Measurements from ENCODE around the gene MRPS6. TPM values are rescaled to one million over a fixed set of nuclear protein-coding genes. Genes with fewer than 3 reads are reported as not detected.
A peak's percentile ranks its signal among the peaks of the same experiment; 100 is the strongest.

The MRPS6 gene
- total RNA-seq, 4 donors from 2014 or later, result 17.3 to 54.8 (median 29.3) TPM

GRCh38 chr21:34128674-34129038 is 55.3 kb downstream of the MRPS6 start:
- Histone ChIP-seq H3K27me3 (no peaks in the 10 kb centered on the region), H3K36me3 (peaks cover 0 to 8% of the 10 kb centered on the region in 2 donors), H3K9me3 (no peaks in the 10 kb centered on the region), H3K27ac (peak overlapping the region; percentile 79 to 95 (median 88)), H3K4me3 (peak overlapping the region in 3 of 4 donors; percentile 36 to 41 (median 40)), H3K4me1 (peaks cover 73 to 95% of the 10 kb centered on the region in 2 donors)
- DNase-seq, result peak in 1 of 2 donors; percentile 22
- intact Hi-C loops (cut with DNase I; ENCODE audit: low total_unique reads), result loop anchor here (2.0 to 5.0 kb wide), 3 partner anchors 54 to 206 kb away; no protein-coding TSS in a partner anchor
- TF ChIP-seq POLR2A (IDR thresholded peaks at IDR 0.05), result peak in 1 of 2 donors; percentile 3
- no peak for TF ChIP-seq CTCF (IDR thresholded peaks at IDR 0.05 in 4 of 5, conservative IDR thresholded peaks at IDR 0.05 in 1 of 5)
- ATAC-seq, result peak; percentile 3 to 12
- in situ Hi-C loops (cut with MboI; ENCODE audit: low sequenced_read_pairs in 4 of 4), result no loop called here

GRCh38 chr21:34129039-34129891 is 55.9 kb downstream of the MRPS6 start:
- Histone ChIP-seq H3K27me3 (no peaks in the 10 kb centered on the region), H3K9me3 (no peaks in the 10 kb centered on the region), H3K4me3 (peak overlapping the region; percentile 30 to 41 (median 38)), H3K36me3 (peaks cover 0 to 8% of the 10 kb centered on the region in 2 donors), H3K27ac (peak overlapping the region; percentile 79 to 95 (median 88)), H3K4me1 (peaks cover 71 to 92% of the 10 kb centered on the region in 2 donors)
- peak in 1 of 2 donors; percentile 2 for TF ChIP-seq POLR2A (IDR thresholded peaks at IDR 0.05)
- peak in 3 of 5 experiments; percentile 19 to 53 (median 50) for TF ChIP-seq CTCF (IDR thresholded peaks at IDR 0.05 in 4 of 5, conservative IDR thresholded peaks at IDR 0.05 in 1 of 5)
- intact Hi-C loops (cut with DNase I; ENCODE audit: low total_unique reads), result loop anchor here (2.0 to 5.0 kb wide), 3 partner anchors 54 to 207 kb away; no protein-coding TSS in a partner anchor
- in situ Hi-C loops (cut with MboI; ENCODE audit: low sequenced_read_pairs in 4 of 4), result no loop called here
- ATAC-seq (peak; percentile 78 to 81), DNase-seq (peak; percentile 74 to 81)

- intact Hi-C loops (cut with DNase I; ENCODE audit: low total_unique reads) (loop anchor here (2.0 to 5.0 kb wide), 3 partner anchors 55 to 208 kb away; no protein-coding TSS in a partner anchor), in situ Hi-C loops (cut with MboI; ENCODE audit: low sequenced_read_pairs in 4 of 4) (no loop called here)
- Histone ChIP-seq H3K4me1 (peaks cover 71 to 83% of the 10 kb centered on the region in 2 donors), H3K4me3 (peak overlapping the region; percentile 30 to 41 (median 38)), H3K27ac (peak overlapping the region; percentile 79 to 95 (median 88)), H3K9me3 (no peaks in the 10 kb centered on the region), H3K36me3 (peaks cover 0 to 6% of the 10 kb centered on the region in 2 donors), H3K27me3 (no peaks in the 10 kb centered on the region)
- TF ChIP-seq CTCF (IDR thresholded peaks at IDR 0.05 in 4 of 5, conservative IDR thresholded peaks at IDR 0.05 in 1 of 5) (no peak), POLR2A (IDR thresholded peaks at IDR 0.05) (no peak)
- peak; percentile 24 to 29 for ATAC-seq
- no peak for DNase-seq
Measured at GRCh38 chr21:34129901-34130715, 56.7 kb downstream of the MRPS6 start.

- Histone ChIP-seq H3K27me3 (no peaks in the 10 kb centered on the region), H3K9me3 (no peaks in the 10 kb centered on the region), H3K4me3 (no peak overlapping the region), H3K27ac (peak overlapping the region; percentile 79 to 95 (median 88)), H3K36me3 (peaks cover 0 to 3% of the 10 kb centered on the region in 2 donors), H3K4me1 (peaks cover 71 to 80% of the 10 kb centered on the region in 2 donors)
- intact Hi-C loops (cut with DNase I; ENCODE audit: low total_unique reads), result no loop called here
- TF ChIP-seq CTCF (IDR thresholded peaks at IDR 0.05 in 4 of 5, conservative IDR thresholded peaks at IDR 0.05 in 1 of 5), result no peak
- no peak for TF ChIP-seq POLR2A (IDR thresholded peaks at IDR 0.05)
- no peak for DNase-seq
- no peak for ATAC-seq
- in situ Hi-C loops (cut with MboI; ENCODE audit: low sequenced_read_pairs in 4 of 4), result no loop called here
Measured at GRCh38 chr21:34130716-34130985, 57.3 kb downstream of the MRPS6 start.

All from gastrocnemius medialis (tissue), 4 donors.